ENCODE measurements around the gene NPHP1.
A peak's percentile ranks its signal among the peaks of the same experiment; 100 is the strongest.
"Not testable (repeated sequence)": the region's sequence is repeated elsewhere in the genome, so short reads cannot be mapped to it uniquely, and the experiment has no call there.

The NPHP1 gene

DNA sequence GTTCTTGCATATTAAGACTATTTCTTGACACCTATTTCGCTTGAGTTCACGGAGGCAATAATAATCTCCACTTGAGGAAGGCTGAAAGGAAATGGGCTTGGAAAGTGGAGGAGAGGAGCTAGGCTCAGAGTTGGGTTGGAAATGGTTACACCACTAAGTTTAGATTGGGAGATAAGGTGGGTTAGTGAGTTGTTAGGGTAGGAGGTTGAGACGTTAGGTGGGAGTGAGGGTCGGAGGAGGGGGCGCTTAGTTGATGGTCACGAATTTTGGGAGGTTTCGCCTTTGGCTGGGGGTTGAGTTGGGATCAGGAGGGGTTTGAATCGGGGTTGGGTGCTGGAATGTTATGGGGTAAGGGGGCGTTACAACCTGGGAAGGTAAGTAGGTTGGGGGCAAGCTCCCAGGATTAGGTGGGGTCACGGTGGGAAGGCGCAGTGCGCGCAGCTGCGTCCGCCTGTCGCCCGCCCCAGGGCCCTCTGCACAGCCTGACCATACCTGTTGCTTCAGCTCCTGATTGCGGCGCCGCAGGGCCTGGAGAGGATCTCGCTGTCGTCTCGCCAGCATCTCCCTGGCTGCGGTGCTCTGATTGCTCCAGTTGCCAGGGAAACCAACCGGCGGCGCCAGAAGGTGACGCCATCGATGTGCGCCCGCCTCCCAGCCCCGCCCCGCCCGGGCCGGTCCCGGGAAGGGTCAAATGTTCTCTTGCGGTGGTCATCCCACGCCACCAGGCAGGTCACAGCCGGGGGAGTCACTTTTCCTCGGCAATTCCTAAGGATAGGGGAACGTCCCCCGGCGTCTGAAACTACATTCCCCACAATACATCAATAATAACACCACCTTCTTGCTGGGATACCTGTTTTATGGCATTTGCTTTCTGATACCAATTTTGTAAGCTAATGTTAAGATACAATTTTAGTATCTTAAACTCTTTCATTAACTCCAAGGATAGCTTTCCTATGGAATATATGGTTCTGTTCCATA is at the start of gene NPHP1:
TSS of gene NPHP1 (minus strand) at position 606 of the 978 bp plus-strand sequence. CDS start at position 561, 45 bp downstream.
- peak; percentile 73 for DNase-seq (ENCODE audit: low spot score)

DNA sequence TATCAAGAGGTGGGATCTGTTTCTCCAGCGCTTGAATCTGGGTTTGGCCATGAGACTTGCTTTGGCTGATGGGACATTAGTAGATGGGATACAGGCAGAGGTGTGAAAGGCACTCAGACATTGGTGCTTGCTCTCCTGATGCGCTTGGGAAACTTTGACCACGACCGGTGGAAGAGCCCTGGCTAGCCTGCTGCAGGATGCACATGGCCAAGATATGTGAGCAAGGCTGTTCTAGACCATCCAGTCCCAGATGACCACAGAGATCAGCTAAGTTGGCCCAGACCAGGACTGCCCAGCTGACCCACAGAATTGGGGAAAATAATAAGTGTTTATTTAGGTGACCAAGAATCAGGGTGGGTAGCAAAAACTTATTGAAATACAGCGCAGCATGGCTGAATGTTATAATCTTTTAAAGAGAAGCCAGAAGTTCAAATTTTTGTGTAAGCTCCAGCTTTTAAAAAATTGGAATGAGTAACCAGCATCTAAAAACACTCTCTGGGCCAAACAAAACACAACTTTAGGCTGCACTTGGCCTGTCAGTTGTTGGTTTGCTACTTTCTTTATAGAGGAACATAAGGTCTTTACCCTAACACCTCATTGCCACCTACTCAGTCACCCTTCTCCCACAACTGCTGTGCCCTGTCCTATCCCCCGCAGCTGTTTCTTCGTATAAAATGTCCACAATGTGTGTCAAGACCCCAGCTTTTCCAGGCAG is 43.4 kb upstream of the NPHP1 start:
- DNase-seq (ENCODE audit: low spot score) = not testable (repeated sequence)

DNA sequence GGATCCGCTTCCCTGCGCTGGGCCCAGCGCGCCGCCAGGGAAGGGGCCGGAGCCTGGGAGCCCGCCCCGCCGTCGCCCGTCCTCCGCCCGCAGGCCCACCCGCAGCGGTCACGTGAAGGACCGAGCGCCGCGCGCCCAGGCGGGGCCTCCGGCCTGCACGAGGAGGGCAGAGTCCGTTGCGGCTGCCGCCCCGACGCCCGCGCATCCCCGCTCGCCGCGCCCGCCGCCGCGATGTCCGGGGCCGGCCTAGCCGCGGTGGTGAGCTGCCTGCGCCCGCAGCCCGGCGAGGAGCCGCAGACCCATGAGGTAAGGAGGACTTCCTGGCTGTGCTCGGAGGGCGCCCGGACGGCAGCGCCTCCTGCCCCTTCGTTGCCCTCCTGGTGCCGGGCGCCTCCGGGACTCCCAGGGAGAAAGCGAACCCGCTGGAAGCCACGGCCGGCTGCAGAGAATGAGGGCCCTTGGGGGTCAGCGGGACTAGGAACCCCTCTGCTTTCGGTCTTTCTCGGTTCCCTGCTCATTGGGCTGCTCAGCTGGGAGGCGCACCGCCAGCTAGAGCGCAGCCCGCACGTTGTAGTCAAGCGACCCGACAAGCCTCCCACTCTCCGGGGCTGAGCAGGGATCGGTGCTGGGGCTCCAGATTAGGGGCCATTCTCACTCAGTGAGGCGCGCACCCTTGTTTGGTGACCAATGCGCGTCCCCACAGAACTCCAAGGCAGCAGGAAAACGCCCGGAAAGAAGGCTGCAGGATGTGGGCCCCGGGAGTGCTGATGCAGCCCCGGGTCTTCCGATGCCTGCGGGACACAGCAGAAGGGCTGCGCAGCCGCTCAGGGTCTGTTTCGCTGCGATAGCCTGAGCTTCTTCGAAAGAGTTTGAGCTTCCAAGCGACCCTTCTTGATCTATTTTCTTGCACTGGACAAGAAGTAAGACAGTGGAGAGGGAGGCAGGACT is 40.9 kb upstream of the NPHP1 start:
- DNase-seq (ENCODE audit: low spot score) = not testable (repeated sequence)

- not testable (repeated sequence) for DNase-seq (ENCODE audit: low spot score)
Observed at GRCh38 chr2:110243283-110243682, 38.5 kb upstream of the NPHP1 start.

DNA sequence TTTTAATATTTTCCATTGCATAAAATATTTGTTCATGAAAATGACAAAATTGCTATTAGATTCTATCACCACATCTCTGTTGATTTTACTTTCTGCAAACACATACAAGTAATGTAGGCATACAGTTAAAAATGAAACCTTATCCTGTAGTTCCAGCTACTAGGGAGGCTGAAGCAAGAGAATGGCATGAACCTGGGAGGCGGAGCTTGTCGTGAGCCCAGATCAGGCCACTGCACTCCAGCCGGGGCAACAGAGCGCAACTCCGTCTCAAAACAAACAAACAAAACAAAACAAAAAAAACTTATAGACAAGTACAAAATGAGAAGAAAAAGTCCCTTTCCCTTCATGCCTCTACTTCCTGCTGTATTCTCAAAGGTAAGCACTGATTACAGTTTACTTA is 29.7 kb upstream of the NPHP1 start:
- not testable (repeated sequence) for DNase-seq (ENCODE audit: low spot score)

GRCh38 chr2:110229886-110230285 is 25.1 kb upstream of the NPHP1 start:
- DNase-seq (ENCODE audit: low spot score) = not testable (repeated sequence)

DNA sequence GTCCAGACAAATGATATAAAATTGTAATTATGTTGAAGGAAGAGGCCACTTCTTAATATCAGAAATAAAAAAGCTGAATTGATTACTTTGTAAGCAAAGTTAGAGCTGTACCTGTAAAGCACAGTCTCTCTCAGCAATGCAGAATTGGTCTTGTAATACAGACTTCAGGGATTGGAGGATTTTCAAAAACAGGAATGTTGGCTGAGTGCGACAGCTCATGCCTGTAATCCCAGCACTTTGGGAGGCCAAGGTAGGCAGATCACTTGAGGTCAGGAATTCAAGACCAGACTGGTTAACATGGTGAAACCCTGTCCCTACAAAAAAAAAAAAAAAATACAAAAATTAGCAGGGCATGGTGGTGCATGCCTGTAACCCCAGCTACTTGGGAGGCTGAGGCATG is 17.8 kb upstream of the NPHP1 start:
- DNase-seq (ENCODE audit: low spot score) = not testable (repeated sequence)

GRCh38 chr2:110221938-110222337 is 17.1 kb upstream of the NPHP1 start:
- no peak for DNase-seq (ENCODE audit: low spot score)

DNA sequence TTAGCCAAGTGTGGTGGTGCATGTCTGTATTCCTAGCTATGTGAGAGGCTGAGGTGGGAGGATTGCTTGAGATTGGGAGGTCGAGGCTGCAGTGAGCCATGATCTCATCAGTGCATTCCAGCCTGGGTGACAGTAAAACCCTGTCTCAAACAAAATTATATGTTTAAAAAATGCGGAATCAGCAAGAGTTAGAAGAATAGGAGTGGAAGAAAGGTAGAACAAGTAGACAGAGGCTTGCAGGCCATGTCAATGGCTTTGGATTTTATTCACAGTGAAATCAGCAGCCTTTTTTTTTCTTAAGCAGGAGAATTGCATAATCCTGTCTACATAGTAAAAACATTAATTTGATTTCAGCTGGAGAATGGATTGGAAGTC is 15.4 kb upstream of the NPHP1 start:
- no peak for DNase-seq (ENCODE audit: low spot score)

DNA sequence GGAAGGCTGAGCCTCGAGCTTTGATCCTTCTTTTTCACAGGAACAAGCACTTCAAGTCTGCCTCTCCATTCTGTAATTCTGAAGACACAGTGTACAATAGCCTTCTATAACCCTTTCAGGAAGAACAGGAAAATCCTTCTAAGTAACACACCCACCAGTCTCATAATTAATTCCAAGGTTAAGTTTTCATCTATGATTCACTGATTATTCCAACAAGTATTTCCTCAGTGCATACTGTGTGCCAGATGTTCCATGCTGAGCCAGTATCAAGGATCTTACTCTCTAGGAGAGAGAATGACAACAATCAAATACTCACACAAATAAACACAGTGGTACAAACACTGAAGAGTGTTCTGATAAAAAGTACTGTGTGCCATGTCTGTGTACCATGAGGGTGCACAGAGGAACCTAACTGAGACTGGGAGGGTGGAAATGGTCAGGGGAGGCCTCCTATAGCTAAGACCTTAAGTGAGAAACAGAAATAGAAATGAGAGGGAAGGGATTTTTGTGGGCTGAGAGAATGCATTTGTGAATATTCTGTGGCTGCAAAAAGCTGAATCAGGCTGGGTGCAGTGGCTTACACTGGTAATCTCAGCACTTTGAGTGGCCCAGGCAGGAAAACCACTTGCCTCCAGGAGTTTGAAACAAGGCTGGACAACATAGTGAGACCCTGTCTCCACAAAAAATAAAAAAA is 14.8 kb upstream of the NPHP1 start:
- DNase-seq (ENCODE audit: low spot score) = no peak

GRCh38 chr2:110218889-110219288 is 14.1 kb upstream of the NPHP1 start:
- DNase-seq (ENCODE audit: low spot score) = not testable (repeated sequence)

- no peak for DNase-seq (ENCODE audit: low spot score)
Observed at GRCh38 chr2:110216803-110217202, 12.0 kb upstream of the NPHP1 start.

DNA sequence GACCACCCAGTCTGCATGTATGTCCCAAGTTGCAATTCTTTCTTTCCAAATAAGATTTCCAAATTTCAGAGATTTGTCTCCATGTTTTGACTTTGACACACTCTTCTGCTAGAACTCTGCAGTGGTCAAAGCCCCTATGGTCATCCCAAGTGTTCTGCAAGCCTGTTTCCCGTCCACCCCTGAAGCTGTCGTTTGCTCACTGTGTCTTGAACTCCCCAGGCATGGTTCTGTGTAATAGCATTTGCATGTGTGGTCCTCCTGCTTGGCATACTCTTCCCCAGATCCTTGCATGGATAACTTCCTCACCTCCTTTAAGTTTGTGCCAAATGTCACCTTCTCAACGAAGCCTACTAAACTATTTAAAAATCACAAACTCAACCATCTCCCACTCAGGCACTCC is 11.4 kb upstream of the NPHP1 start:
- DNase-seq (ENCODE audit: low spot score) = no peak

GRCh38 chr2:110215566-110216158 is 10.8 kb upstream of the NPHP1 start:
- no peak for DNase-seq (ENCODE audit: low spot score)

DNA sequence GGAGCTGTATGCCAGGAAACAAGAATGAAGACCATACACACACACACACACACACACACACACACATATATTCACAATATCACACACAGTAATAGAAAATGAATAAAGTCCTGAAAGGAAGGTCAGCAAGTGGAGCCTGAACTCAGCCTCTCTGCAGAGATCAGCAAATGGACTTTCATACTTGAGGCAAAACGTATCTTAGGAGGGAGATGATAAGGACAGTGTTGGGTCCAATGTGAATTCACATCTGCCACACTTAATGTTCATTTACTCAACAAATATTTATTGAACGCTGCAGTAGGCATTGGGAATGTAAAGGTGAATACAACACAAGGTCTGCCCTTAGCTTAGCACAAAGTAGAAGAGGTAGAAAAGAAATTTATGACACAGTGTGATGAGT is 10.3 kb upstream of the NPHP1 start:
- DNase-seq (ENCODE audit: low spot score) = no peak

- DNase-seq (ENCODE audit: low spot score) = not testable (repeated sequence)
Observed at GRCh38 chr2:110213522-110213921, 8.7 kb upstream of the NPHP1 start.

GRCh38 chr2:110211938-110212858 is 7.4 kb upstream of the NPHP1 start, which contains the start of gene MTLN:
MTLN (minus strand) TSS chr2:110212547; CDS start chr2:110212525, 22 bp downstream.
- peak; percentile 40 for DNase-seq (ENCODE audit: low spot score)

- DNase-seq (ENCODE audit: low spot score) = no peak
Observed at GRCh38 chr2:110205660-110206455, 1.0 kb upstream of the NPHP1 start.

- no peak for DNase-seq (ENCODE audit: low spot score)
Observed at GRCh38 chr2:110198016-110198415, 6.8 kb downstream of the NPHP1 start.
